Myocyte (in vitro differentiated cells): ENCODE results near the gene GNAO1. TPM values are rescaled to one million over a fixed set of nuclear protein-coding genes. Genes with fewer than 3 reads are reported as not detected.
A peak's percentile ranks its signal among the peaks of the same experiment; 100 is the strongest.

Experiments
- DNase-seq: peaks from one replicate; pipeline ENCODE4 v3.0.0-alpha.2; 2012; ENCODE audit warnings: low read depth
- total RNA-seq: library from RNA; depleted of rRNA; stranded (reverse); fragments of >200 nt; gene quantifications from 2 replicates; pipeline ENCODE4 v1.2.3, GENCODE V29; 2014

GNAO1 gene
- total RNA-seq, 1 donor from 2014 or later: not detected

DNA sequence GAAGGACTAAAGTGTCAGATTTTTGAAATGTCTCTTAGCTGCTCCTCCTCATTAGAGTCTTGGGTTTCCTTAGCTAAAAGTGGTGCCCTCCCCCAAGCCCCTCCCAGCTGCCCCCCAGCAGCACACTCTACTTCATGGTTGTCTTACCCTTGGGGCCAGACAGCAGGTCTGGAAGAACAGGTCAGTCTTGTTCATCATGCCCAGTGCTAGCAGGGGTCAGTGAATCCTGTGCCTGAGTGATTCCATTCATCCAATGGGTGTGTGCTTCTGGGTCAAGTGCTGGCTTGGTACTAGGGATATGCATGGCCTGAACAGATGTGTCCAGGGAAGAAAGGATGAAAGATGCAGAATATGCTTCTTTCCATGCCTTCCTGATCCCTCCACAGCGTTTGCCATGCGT lies 93.2 kb downstream of the GNAO1 start:
- no peak for DNase-seq

DNA sequence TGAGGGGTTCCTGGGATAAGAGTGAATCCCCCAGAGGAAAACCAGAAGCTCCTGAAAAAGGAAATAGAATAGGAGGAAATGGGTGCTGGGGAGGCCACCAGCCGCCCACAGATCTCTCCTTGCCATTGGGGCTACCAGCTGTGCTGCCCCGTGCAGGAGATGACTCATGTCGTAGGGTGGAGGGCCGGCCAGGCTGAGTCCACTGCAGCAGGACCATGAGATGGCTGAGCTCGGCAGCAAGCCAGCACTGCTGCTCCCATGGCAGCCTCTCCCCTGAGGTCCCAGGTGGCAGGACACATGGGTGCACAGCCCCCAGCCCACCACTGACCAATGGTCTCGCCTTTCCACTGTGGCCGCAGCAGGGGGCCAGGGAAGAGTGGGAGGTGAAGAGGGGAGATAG lies 95.5 kb downstream of the GNAO1 start:
- no peak for DNase-seq

DNA sequence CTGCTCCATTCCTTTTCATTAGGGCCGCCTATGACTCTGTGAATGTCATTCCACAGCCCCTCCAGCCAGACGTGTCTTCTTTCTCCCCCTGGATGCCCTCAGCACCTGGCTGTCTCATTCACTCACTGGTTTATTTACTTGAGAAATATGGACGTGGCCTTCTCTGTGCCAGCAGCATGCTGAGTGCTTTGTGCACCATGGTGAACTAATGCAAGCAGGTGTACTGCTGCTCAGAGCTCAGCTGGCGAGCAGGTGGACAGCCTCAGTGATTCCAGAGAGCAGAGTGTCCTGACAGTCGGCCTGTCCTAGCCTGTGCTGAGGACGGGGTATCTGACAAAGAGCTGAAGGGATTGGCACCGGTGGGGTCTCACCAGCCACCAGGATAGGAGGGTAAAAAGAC lies 96.7 kb downstream of the GNAO1 start:
- DNase-seq: no peak

DNA sequence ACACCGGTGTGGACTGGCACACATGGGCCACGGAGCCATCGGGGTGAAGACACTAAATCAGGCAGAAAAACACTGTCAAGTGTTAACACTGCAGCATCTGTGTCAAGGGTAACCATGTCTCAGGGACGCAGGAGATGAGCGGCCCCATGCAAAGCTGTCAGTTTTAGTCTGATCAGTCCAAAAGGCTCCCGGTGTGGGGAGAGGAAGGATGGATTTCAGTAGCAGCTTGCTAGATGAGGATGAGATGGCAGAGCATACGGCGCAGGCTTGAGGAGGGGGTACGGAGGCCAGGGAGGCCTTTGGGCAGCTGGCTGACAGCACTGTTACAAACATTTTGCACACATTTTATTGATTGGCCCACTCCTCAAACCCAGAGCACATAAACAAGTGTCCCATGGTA lies 98.1 kb downstream of the GNAO1 start:
- DNase-seq: no peak

DNA sequence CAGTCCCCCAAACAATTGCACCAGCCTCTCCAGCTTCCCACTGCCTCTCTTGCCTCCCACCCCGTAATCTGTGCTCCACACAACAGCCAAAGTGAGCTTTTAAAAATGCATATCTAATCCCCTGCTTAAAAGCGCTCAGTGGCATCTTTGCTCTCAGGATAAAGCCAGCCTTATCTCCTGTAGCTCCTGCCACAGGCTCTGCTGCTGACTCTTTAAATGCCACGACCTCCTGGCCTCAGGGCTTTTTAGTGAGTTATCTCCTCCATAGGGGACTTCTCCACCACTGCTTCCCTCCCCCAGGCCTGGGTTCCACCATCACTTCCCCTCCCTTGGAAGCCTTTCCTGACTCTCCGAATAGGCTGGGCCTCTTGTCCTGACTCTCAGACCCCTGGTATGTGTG lies 98.6 kb downstream of the GNAO1 start:
- no peak for DNase-seq

DNA sequence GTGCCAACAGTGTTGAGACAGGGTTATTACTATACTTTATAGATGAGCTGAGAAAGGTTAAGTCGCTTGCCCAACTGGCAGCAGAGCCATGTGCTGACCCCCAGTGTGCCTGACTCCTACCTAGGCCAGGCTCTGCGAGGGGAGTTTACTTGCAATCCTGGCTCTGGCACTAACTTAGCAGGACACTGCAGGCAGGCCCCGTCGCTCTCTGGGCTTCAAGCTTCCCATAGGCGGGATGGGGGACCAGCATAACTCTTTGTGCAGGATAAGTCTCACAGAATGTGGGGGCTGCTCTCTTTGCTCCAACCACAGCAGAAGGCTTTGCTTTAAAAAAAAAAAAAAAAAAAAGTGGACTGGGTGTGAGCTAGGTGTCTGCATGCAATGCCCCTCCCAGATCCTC lies 102.7 kb downstream of the GNAO1 start:
- no peak for DNase-seq

DNA sequence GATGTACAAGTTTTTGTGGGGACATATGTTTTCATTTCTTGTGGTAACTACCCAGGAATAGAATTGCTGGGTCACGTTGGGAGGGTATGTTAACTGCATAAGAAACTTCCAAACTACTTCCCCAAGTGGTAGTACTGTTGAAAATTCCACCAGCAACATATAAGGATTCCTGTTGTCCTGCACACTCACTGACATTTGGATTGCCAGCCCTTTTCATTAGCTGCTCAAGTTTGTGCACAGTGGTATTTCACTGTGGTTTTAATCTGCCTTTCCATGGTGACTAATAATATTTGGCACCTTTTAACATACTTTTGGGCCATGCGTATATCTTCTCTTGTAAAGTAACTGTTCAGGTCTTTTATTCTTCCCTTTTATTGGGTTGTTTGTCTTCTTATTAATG lies 103.3 kb downstream of the GNAO1 start:
- peak; percentile 31 for DNase-seq

DNA sequence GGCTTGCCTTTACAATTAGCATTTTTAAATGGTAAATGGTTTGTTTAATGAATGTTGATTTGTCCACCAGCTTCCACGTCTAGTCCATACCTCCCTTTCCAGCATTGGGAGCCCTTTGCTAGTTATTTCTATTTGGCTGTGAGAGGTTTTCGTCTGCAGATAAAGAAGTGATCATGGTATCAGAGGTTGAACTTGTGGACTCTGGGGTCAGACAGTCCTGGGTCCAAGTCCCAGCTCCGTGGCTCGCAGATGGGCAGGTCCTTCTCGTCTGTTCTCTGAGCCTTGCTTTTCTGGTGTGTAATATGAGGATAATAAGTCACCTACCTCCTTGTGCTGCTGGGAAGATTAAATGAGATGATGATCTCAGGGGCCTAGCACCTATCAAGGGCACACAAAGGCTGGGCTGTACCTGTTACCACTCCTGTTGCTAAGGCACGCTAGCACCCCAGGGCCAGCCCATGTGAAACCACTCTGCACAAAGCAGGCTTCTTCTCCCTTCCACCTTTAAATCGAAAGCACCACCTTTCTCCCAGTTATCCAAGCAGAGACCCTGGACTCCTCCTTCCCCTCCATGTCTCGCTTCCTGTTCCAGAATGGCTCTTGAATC lies 103.9 kb downstream of the GNAO1 start:
- no peak for DNase-seq

DNA sequence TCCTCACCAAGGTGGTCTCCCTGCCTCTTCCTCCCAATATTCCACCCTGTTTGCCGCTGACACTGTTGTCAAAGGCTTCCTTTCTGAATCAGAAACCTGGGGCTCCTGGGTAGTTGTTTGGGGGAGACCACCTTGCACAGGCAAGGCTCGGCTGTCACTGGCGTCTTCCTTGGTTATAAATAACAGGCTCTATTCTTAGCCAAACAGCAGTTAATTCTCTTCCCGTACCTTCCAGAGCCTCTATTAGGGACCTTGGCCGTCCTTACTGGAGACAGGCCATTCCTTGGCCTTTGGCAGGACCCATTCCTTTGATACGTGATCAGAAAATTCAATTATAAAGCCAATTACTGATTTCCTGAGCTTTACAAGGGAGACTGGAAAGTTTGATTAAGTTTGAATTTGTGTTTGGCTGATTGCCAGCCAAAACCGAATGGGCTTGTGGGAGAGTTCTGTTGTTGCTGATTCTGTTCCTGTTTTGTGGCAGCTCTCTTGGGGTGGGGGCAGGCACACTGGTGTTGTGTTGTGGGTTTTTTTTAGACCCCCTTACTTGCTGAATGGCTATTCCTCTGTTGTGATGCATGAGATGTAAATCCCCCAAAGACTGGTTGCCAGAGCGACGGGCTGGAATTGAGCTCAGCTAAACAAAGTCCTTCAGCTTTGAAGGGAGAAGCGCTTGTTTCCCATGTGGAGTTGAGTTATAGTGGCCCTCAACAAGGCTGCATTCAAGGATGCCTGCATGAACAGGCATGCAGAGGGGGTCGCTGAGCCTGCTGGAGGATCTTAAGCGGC lies 104.6 kb downstream of the GNAO1 start:
- DNase-seq: no peak

DNA sequence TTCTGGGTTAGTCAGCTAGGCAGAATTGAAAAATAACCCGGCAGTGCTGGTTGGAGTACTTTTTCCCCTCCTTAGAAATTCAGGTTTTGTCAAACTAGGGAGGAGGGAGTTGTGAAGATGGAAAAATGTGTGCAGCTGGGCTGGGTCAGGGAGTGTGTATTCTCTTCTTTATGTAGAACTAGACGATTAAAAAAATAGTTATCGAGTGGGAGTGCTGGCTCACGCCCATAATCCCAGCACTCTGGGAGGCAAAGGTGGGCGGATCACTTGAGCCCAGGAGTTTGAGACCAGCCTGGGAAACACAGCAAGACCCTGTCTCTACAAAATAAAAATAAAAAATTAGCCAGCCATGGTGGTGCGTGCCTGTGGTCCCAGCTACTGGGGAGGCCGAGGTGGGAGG lies 106.4 kb downstream of the GNAO1 start:
- no peak for DNase-seq

DNA sequence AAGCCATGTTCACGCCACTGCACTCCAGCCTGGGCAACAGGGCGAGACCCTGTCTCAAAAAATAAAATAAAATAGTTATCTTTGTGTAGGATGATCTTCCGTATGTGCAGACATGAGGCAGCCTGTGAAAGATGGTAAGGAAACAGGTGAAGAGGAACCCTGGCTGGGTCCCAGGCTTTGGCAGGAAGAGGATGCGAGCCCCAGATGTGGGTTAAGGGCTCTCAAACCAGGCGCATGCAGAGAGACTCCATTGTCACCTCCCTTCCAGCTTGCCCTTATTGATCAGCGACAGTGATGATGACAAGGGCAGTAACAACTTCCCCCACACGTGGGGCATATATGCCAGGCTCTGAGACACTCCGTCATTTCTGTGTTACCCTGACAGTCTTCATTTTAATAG lies 106.8 kb downstream of the GNAO1 start:
- no peak for DNase-seq

DNA sequence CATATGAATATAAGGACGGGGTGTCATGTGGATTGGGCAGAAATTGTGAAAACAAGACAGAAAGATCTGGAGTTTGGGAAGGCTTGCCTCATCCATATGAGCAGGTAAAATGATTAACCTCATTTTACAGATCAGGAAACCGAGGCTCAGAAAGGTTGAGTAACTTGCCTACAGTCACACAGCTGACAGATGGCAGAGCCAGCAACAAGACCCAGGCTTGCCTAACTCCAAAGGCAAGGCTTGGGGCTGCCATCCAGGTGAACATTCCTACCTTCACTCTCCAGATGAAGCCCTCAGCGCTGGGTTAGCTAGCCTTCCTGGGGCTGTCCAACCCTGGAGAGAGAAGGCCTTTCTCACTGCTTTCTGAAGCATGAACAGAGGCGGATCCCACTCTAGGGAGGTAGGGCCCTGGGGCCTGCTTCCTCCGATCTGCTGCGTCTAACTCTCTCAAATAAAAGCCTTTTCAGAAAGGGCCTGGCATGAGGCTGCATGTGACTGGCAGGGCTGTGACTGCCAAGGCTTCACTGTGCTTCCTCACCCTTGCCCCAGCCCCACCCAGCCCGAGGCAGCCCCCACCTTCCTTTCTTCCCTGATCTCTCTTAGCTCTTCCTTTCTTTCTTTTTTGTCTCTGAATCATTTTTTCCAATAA lies 107.8 kb downstream of the GNAO1 start:
- no peak for DNase-seq

DNA sequence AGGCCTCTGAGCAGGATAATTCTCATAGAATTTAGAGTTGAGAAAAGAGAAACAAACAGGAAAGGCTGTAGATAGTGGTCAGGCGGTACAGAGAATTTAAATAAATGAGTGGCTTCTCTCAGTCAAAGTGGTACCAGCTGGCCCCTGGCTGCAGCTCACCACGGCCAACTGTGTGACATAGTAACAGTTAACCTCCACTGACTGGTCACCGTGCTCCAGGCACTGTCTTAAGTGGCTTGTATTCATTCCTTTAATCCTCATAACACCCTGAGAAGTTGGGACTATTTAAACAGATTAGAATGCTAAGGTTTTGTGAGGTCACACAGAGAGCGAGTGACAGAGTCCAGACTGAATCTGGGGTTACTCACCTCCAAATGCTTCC lies 108.9 kb downstream of the GNAO1 start:
- peak; percentile 24 for DNase-seq

DNA sequence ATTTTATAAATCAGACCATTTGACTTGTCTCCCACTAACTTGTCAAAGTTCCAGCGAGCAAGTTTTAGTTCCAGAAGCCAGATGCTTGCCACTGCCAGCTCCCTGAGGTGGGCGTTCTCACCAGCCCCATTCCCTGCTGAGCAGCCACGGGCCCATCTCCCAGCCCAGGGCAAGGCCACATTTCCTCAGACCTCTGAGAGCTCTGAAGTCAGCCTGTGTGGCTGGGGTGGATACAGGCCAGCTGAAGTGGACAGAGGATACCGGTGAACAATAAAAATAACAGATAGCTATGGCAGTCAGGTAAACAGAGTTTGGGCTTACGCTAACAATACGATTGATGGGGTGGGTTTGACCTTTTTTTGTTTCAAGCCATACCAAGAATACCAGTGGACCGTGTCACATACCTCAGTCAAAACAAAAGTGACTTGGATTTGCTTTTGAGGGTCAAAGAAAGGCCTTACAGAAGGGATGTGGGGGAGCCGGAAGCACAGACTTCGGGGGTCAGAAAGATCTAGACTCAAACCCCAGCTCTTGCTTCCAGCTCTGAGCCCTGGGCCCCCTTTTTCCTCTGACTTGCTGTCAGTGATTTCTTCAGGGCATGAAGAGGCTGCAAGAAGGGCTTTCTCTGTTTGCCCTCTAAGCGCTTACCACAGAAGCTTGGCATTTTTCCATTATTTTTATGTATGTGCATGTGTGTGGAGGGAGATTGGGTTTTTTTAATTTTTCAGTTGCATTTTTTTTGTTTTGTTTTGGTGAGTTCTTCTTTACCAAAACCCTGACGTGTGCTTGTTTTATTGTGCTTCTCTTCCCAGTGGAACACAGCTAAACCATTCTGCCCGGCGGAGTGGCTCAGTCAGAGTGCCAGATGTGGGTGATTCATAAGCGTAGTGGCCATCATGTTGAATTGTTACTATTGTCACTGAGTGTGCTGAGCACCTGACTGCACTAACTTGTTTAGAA lies 109.9 kb downstream of the GNAO1 start:
- DNase-seq: no peak

DNA sequence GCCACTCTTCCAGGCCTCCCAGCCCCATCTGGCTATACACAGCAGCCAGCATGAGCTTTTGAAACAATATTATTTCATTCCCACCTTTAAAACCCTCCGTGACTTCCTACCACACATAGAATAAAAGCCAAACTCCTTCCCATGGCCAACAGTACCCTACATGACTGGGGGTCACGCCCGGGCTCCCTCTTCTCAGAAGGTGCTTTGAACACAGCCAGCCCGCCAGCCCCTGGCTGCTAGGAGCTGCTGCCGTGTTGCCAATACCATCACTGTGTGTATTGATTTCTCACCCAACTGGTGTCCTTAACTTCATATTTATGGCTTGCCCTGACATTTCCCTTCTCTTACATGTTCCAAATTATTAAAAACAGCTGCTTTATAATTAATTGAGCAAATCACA lies 111.2 kb downstream of the GNAO1 start:
- no peak for DNase-seq

DNA sequence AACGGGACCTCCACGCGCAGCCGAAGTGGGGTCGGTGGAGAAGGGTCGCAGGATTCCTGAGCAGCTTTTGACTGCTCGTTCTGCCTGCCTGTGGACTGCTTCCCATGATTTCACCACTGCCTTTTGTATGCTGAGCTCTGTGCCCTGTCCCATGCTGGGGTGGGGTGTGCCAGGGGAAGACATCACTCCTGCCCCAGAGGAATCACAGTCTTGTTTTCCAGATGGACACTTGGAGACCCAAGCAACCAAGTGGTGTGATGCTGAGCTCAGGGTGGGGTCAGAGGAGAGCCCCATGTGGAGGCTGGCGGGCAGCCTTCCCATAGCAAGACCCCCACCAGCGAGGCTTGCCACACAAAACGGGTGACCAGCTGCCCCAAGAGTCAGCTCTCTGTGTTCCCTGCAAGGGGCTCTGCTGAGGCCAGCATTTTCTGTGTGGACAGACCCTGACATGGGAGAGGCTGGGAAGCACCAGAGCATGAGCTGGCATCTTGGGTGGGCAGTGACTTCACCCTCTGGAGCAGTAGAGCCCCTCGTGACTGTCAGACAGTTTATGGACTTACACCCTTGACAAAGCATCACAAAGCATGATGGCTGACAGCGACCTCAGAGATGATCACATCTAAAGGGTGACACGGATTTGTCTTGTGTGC lies 111.9 kb downstream of the GNAO1 start:
- no peak for DNase-seq

DNA sequence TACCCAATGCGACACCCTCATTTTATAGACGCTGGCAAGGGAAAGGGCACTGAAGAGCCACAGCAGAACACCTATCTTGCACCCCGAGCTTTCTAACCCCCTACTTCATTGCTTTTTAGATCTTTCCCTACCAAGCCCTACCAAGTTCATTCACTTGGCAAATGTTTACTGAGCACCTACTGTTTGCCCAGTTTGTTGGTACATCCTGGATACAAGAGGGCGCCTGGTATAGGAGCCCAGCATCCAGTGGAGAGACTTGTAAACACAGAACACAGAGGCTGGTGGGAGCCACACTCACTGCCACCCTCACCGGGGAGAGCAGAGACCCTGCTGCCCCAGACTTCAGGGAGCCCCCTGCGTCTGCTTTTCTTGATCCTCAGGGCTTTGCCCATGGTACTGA lies 112.6 kb downstream of the GNAO1 start:
- no peak for DNase-seq

DNA sequence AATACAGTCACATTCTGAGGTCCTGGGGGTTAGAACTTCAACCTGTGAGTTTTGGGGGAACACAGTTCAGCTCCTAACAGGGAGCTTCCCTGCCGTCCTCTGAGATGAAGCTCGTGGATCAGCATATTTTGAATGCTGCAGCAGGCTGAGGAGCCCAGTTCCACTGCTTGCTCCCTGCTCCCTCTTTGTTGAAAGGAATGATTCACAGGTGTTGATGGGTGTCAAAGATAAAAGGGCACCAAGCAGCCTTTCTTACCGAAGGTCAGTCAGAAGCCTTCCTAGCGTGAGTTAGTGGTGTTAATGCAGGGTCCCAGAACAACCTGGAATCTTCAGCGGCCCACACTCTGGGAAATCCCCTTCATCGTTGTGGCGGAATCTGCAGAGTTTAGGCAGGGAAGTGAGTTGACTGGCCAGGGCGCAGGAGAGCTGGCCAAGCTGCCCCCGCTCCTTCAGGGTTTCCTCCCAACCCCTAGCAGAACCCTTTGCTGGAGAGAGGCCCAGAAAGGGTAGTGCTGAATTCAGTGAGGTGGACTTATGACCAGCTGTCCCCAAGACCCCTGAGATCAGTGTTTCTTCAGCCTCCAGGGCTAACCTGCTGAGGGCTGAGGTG lies 114.8 kb downstream of the GNAO1 start:
- DNase-seq: no peak

DNA sequence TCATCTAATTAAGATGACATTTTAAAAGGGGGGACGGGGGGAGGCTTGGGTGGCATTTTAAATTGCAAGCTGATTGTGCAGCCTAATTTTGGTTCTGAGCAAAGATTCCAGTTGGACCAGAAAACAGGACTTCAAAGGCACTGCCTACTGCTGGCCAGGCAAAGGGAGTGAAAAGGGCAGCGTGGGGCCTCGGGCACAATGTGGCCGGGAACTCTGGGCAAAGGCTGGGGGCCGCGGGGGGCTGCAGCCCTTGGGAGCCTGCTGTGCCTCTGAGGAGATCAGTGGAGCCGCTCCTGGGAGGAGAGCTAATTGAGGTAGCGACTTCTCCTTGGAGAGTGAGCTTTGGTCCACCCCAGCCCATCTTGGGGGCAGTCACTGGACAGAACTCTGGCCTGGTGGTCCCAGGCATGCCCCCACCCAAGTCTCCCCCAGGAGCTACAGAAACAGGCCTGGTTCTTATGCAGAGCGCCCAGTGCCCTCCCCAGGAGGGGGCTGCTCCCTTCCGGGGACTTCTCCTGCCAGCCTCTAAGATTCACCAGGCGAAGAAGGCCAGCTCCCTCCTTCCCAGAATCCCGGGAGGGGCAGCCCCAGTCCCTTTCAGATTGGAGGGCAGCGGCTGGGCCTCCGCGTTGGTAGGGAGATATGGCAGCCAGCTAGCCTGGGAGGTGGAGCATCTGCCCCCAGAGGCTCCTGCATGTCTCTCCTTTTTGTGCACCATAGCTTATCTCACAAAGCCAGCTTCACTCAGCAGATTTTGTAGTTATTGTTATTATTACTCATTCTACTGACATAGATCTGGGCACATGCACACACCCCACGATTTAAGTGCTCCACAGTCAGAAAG lies 115.6 kb downstream of the GNAO1 start:
- no peak for DNase-seq

DNA sequence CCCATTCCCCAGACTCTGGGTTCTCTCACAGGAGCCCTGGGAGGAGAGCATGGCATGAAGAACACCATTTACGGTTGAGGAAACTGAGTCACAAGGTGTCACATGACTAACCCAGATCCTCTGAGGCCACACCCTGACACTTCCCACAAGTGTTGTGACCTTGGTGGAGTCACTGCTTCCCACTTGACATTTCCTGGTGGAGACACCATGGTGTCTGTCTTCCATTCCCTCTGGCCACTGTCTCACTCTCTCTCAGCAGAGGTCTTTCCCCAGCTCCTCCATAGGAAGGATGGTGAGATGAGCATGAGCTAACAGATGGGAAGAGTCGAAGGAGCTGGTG lies 116.2 kb downstream of the GNAO1 start:
- no peak for DNase-seq
